Pulmonary artery endothelial cell (primary cell): ENCODE results near the gene BAIAP2. TPM values are rescaled to one million over a fixed set of nuclear protein-coding genes. Genes with fewer than 3 reads are reported as not detected.
A peak's percentile ranks its signal among the peaks of the same experiment; 100 is the strongest.

Source experiments
- DNase-seq: peaks from one replicate; pipeline ENCODE4 v3.0.0-alpha.2; 2011; ENCODE audit warnings: low read depth, low spot score
- total RNA-seq: library from RNA; depleted of rRNA; stranded (reverse); fragments of >200 nt; gene quantifications from 2 replicates; pipeline ENCODE4 v1.2.3, GENCODE V29; 2014

Gene BAIAP2, protein sequence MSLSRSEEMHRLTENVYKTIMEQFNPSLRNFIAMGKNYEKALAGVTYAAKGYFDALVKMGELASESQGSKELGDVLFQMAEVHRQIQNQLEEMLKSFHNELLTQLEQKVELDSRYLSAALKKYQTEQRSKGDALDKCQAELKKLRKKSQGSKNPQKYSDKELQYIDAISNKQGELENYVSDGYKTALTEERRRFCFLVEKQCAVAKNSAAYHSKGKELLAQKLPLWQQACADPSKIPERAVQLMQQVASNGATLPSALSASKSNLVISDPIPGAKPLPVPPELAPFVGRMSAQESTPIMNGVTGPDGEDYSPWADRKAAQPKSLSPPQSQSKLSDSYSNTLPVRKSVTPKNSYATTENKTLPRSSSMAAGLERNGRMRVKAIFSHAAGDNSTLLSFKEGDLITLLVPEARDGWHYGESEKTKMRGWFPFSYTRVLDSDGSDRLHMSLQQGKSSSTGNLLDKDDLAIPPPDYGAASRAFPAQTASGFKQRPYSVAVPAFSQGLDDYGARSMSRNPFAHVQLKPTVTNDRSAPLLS
- 4.7 and 8.0 TPM in 2 replicates for total RNA-seq

DNA sequence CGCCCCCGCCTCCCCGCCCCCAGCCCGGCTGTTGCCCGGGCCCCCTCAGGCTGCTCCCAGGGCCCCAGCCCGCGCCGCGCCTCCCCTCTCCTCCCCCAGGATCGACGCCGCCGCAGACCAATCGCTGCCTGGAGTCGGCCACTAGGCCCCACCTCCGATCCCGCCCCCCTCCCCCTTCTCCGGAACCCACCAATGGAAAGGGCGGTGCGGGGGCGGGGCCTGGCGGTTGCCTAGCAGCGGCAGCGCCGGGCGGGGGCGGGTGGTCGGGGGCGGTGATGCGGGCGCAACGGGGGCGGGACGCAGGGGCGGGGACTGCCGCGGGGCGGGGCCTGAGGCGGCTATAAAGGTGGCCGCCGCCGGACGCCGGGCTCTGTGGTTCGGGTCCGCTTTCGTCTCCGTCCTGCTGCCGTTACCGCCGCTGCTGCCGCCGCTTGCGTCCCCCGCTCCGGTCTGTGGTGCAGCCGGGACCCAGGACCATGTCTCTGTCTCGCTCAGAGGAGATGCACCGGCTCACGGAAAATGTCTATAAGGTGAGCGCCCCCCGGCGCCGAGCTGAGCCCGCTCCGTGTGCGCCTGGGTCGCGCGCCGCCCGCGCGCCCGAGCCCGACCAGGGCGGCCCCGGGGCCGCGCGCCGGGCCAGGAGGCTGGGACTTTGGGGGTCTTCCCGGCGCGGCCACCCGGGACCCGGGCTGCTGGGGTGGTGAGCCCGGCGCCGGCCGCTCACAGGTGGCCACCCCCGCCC lies at the start of gene BAIAP2:
TSS of gene BAIAP2 (plus strand) at position 373 of the 742 bp plus-strand sequence. CDS start at position 477, 104 bp downstream.
- peak; percentile 79 for DNase-seq

DNA sequence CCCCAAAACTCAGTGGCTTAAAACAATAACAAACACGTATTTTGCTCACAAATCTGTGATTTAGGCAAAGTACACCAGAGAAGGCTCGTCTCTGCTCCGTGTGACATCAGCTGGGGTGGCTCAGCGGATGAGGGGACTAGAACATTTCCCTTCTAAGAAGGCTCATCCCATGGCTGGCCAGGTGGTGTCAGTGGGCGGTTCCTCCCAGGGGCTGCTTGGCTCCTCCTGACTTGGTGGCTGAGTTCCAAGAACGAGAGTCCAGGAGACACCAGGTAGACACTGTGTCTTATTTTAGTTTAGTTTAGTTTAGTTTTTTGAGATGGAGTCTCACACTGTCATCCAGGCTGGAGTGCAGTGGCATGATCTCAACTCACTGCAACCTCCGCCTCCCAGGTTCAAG lies 48.9 kb upstream of the BAIAP2 start:
- DNase-seq: no peak

DNA sequence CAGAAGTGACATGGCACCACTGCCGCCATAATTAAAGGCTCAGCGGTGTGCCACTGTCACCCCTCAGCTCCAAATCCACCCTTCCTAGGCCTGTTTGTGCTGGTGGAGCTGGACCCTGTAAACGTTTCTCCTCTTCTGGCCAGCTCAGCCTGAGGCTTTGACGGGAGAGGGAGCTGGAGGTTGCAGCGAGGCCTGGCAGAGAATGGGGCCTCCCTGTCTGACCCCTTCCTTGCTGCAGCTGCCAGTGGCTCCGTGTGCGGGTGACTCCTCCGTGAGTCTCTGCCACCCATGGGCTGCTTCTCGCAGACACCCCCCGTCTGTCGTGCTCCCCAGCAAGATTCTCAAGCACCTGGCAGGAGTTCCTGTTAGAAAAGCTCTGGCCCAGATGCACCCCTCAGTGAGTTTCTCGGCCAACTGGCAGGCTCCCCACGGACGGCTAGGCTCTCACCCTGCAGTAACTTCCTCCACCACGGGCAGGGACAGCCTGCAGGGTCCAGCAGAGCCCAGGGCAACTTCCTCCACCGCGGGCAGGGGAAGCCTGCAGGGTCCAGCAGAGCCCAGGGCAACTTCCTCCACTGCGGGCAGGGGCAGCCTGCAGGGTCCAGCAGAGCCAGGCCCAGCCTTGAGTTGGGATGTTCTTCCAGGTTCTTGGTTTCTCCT lies 48.0 kb upstream of the BAIAP2 start:
- DNase-seq: no peak

DNA sequence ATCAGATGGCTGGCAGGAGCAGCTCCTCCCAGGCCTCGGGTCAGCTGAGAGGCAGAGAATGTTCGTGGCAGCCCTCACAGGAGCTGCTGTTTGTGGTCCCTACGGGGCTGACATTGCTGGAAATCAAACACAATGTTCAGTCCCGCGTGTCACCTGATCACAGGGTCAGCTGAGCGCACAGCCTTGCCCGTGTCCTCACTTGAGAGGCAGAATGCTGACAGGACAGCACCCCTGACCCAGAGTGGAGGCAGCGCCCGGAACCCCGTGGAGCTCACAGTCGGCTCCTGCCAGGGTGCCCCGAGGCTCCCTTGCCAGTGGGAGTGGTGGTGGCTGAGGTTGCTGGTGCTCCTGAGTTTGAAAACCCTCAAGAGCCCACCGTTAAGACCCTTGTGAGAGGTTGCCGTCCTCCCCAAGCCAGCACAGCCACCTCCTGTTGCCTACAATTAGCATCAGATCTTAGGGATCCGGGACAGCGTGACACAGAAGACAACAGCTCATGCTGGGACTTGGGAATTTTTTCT lies 47.0 kb upstream of the BAIAP2 start:
- DNase-seq: no peak

DNA sequence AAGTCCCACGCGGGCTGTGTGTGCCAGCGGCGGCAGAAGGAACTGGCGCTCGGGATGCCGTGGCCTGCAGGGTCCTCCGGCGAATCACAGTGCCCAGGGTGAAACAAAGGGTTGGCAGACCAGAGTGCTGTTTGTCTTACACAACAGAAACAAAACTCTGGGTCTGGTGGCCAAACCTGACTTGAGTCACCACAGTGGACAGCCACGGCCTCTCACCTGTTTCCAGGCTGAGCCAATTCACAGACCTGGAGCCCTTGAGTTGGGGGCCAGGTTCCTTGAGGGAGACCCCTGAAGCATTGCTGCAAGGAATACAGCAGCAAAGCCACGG lies 45.4 kb upstream of the BAIAP2 start:
- DNase-seq: no peak

DNA sequence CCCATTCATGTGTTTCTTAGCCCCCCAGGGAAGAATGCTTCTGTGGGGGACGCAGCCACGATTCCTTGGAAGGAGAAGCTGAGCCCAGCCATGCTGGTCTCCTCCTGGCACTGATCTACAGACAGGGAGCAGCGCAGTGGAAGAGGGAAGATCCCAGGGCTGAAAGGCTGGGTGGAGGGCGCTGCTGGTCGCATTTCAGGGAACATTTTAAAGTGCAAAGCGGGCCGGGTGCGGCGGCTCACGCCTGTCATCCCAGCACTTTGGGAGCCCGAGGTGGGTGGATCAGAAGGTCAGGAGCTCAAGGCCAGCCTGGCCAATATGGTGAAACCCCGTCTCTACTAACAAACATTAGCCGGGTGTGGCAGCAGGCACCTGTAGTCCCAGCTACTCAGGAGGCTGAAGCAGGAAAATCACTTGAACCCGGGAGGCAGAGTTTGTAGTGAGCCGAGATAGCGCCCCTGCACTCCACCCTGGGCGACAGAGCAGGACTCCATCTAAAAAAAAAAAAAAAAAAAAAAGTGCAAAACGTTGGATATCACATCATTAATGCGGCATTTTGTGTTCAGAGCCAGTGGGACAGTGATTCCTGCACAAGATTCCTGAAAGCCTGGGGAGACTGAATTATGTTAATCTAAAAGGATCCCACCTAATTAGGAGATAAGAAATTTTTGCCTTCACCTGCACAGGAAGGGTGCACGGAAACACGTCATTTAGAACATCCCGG lies 43.9 kb upstream of the BAIAP2 start:
- no peak for DNase-seq

DNA sequence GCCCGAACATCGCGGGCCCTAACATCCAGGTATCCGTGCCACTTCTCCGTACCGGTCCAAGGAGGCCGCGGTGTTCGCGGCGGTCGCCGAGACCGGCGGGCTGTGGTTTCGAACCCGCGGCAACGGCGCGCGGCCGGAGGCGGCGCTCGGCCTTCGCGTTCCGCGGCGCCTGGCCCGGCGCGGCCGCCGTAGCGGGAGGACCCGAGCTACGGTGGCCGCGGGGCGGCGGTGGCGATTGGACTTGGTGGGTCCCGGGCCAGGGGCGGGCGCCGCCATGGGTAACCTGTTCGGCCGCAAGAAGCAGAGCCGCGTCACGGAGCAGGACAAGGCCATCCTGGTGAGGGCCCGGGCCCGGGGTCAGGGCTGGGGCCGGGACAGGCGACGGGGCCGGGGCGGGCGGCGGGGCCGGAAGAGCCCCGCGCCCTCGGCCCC lies 43.3 kb upstream of the BAIAP2 start, which contains the start of gene CHMP6:
TSS of gene CHMP6 (plus strand) at position 197 of the 432 bp plus-strand sequence. CDS start at position 275, 78 bp downstream.
- DNase-seq: peak; percentile 27

DNA sequence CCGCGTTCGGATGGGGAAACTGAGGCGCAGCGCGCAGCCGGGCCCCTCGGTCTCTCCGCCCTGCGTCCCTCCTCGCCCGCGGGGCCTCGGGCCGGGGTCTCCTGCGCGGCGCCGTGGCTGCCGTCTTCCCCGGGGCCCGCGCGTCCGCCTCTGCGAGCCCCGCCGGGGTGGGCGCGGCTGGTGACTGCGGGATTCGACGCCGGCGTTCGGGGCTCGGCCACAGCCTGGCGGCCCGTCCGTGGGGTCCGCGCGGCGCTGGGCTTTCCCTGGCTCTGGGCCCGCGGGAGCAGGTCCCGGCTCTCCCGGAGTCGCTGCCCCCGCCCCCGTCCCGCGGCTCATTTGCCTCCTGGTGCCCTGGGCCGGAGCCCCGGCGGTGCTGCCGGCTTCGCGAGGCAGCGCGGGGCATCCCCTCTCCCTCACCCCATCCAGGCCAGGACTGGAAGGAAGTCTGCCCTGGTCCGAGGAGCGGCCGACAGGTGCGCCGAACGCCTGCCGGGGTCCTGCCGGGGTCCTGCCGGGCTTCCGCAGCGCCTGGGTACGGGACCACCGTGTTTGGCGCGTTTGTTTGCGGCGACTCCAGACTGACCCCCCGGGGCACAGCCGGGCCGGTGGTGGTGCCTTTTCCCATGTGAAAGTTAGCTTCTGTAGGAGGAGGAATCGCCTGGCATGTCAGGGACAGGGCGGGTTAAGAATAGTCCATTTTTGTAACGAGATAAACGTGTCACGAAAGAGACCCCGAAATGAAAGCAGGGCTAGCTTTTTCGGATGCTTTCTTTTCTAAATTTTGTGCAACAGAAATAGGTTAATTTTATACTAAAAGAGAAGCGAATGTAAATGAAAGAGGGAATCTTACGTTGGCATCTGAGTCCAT lies 42.6 kb upstream of the BAIAP2 start:
- DNase-seq: no peak

DNA sequence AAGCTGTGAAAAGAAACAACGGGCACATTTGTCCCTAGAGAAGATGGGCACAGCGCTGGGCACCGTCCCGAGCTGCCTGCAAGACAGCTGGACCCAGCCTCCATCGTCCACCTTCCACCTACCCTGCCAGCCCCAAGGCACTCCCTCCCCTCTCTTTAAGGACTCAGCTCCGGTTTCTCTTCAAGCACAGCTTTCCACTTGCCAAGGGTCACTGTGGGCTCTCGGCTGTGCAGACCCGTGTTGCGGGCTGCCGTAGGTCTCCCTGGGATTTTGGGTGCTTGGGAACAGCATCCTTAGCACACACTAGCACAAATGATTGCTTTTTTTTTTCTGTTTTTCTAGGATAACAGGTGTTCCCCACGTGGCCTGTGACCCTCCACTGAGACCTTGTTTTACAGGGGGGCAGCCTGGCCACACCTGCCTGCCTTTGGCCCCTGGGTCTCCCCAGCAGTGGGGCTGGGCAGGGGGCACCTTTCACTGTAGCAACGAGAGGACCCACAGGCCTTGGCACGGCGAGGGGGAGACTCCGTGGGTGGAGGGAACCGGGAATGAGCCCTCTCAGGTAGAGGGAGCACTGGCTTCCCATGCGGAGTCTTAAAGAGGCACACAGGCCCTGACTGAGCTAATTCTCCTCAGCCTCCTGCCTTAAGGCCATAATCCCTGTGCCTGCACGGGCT lies 41.9 kb upstream of the BAIAP2 start:
- DNase-seq: no peak

DNA sequence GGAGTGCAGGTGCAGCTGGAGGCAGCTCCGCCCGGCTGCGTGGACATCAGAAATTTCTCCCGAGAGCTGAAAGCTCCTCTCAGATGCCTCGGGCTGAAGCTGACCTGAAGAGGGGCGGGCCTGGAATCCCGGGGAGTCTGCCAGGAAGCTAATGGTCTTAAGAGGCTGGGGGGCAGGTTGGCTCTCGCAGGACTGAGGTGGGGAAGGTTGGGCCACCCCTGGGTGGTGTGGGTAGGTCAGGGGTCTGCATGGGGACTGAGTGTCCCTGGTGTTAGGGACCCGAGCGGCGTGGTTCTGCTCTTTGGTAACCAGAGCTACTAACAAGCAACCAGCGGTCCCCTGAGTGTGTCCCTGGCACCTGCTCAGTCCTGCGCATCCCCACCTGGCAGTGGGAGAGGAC lies 39.8 kb upstream of the BAIAP2 start:
- no peak for DNase-seq

DNA sequence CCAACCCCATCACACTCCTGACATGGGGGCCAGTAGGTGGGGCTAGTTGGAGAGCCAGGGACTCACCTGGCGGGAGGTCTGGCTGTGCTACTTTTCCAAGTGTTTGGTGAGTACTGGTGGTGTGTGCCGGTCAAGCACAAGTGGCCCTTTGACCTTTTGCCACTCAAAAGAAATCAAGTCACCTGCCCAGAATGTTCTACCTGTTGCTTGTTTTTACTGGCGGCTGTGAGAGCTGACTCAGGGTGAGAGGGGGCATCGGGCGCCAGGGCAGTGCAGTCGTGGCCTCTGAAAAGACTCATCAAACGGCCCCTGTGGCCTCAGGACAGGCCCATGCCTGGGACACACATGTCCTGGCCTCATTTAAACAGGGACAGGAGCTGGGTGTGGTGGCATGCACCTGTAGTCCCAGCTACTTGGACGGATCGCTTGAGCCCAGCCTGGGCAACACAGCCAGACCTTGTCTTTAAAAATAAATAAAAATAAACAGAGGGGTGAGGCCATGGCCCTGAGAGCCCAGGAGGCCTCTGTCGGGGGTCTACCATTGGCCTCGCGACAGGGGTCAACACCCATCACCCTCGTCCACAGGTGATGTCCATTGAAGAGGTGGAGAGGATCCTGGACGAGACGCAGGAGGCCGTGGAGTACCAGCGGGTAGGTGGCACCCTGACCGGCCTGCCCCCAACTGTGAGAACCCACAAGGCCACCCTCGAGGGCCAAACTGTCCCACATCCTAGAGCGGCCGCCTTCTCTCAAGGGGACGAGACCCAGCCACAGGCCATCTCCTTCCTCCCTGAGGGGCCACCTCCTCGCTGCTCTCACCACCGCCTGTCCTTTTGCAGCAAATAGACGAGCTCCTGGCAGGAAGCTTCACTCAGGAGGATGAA lies 38.3 kb upstream of the BAIAP2 start:
- no peak for DNase-seq

DNA sequence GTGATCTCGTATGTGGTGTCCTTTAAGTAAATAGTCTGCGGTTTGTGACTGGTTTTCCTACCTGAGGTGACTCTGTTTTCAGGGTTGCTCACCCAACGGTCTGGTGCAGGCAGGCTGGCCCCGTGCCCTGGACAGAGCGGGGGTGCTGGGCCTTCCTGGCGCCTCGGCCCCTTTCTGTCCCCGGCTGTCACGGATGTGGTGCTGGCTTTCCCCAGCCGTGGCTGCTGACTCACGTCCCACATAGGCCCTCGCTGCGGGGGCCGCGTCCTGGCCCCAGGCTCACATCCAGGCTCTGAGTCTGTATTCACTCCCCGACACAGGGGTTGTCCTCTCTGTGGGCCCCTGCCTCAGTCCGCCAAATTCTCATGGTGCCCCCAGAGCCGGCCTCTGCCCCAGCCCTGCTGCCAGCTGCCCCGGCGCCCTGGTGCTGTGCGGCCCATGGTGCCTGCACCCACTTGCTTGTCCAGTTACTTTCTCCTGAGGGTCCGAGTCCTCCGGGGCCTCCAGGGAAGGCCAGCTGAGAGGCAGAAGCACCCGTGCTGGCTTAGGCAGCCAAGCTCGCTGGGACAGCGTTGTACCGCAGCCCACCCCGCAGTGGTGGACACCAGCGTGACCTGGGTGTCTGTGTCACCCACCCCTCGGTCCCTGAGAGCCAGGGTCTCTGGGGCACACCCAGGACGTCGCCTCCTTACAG lies 37.4 kb upstream of the BAIAP2 start:
- no peak for DNase-seq

DNA sequence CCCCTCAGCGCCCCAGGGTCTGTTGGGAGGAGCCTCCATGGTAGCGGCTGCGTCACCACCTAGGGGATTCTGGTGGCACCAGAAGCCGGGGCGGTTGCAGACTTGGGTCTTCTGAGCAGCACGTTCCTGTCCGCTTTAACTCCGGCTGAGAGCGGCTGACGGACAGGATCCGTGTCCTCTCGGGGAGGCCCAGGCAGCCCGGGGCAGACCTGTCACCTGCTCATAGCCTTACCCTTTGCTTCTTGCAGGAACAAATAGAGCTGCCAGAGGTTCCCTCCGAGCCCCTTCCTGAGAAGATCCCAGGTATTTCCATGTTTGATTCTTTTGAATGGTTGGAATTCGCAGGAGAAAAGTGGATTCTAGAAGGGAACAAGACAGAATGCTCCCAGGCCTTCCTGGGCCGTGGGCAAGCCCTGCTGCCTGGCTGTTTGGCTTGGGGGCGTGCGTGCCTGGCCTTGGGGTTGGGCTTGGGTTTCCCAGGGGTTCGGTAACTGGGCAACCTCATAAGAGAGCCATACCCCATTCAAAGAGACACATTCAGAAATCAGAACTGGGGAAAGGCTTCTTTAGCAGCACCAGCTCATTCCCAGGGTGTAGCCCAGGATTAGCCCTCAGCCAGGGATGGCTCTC lies 36.7 kb upstream of the BAIAP2 start:
- no peak for DNase-seq

DNA sequence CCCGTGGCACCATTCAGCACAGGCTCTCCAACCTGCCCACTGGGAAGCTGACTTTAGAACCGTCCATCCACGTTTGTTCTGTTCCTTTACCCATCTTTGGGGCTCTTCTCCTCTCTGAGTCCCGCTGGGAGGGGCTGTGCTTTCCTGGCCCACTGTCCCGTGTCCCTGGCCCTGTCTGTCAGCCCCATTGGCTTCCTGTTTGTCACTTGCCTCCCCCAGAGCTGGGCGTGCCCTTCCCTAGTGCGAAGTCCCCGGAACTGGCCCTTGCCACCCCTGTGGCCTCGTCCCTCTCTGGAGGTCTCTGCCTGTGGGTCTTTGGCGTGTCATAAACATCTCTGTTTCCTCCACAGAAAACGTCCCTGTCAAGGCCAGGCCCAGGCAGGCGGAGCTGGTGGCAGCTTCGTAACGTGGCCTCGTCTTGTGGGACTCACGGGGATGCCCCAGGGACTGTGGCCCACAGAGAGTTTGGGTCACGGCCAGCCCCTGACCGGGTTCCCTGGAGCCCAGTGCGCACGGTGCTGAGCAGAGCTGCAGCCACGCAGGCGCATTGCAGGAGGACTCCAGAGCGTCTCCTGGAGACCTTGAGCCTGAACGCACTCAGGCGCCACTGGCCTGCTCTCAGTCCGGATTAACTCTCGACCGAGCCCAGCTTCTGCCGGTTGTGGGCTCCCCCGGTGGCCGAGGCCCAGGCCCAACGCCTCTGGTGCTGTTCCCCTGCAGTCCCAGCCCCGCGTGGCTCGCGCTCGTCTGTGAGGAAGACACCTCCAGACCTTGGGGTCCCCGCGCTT lies 36.0 kb upstream of the BAIAP2 start:
- no peak for DNase-seq

DNA sequence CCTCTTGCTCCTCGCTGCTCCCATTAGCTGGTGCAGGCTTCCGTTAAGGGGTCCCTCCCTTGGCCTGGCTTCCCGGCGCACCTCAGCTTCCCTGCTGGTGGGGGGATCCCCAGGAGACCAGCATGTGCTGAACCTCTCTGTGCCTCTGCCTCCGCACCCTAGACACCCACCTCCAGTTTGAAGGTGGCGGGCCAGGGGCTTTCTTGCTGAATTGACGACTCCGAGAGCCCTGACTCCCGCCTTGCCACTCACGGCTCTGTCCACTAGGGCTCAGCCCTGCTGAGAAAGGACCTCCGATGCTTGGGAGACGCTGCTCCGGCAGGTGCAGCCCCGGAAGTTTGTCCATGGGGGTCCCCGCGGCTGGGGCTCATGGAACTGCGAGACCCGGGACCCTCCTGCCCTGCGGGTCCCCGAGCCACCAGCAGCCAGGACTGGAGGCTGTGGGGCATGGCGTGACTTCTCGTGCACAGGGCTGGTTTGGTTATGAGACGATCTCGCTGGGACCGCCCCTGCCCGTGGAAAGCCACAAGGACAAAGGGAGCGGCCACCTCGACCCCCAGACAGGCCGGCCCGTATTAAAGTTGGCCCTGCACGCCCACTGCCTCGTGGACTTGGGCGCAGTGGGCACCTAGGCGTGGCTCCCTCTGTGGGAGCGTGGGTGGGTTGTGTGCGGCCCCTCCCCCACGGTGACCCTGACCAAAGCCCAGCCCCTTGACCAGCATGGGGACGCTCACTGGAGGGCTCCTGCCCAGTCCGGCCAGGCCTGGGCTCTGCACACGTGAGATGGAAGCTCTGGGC lies 35.2 kb upstream of the BAIAP2 start:
- DNase-seq: no peak

DNA sequence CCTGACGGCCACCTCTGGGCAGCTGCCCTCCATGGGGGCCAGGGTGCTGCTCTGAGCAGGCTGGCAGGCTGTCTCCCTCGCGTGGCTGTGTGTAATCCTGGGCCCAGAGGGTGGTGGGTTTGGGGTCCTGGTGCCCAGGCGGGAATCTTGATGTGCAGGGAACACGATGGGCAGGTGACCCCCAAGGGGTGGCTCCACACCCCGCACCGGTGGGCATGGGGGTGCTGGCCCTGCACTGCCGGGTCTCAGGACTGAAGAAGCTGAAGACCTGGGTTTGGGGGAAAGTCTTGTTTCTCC lies 34.7 kb upstream of the BAIAP2 start:
- DNase-seq: no peak
